GM12878 (cell line): ENCODE data around the gene CMSS1. TPM values are rescaled to one million over a fixed set of nuclear protein-coding genes. Genes with fewer than 3 reads are reported as not detected.

Experiments
- ATAC-seq: fragments of 200-7000 bp; cut with Tn5 transposase; 3 replicates; pipeline ENCODE4 v1.9.1; 2020; ENCODE audit warnings: mild to moderate bottlenecking, moderate library complexity
- BruUV-seq: library from RNA; stranded (reverse); fragments of 400-500 nt; replicated peaks from 2 replicates; lab custom pipeline; 2021; lab: Mats Ljungman, UMichigan
- CTCF ChIA-PET: fragments of 300-600 bp; sonication (Branson Sonifier 250); formaldehyde crosslinking; extraction: SDS; loops from one replicate; lab custom pipeline; 2021; ENCODE audit warnings: inconsistent platforms; lab: Yijun Ruan, JAX
- POLR2A ChIA-PET: fragments of 350-600 bp; formaldehyde crosslinking; extraction: SDS; loops from one replicate; lab custom pipeline; 2021; ENCODE audit warnings: inconsistent platforms; lab: Charles Lee
- RAD21 ChIA-PET: fragments of 300-600 bp; sonication (Branson Sonifier 250); formaldehyde crosslinking; loops from one replicate; lab custom pipeline; 2023; ENCODE audit warnings: antibody characterized with exemption; ENCODE audit not compliant: unreplicated experiment; lab: Charles Lee
- SMC1A ChIA-PET: fragments of 300-600 bp; sonication (Branson Sonifier 250); formaldehyde crosslinking; loops from one replicate; lab custom pipeline; 2023; ENCODE audit not compliant: unreplicated experiment, uncharacterized antibody; lab: Charles Lee
- DNase-seq: peaks from one replicate; pipeline ENCODE4 v3.0.0-alpha.2; 2011; ENCODE audit warnings: low read depth, low spot score
- FAIRE-seq: peaks from 3 replicates; lab custom pipeline; 2011; peaks lifted over from hg19 to GRCh38; lab: Jason Lieb, UNC
- H2AFZ ChIP-seq: 2 replicates; pipeline ENCODE4 v1.6.0; 2011; ENCODE audit warnings: low read depth, low read length, control low read depth; ENCODE audit not compliant: control insufficient read depth
- H3K27ac ChIP-seq: 2 replicates; pipeline ENCODE4 v1.5.1; 2011; ENCODE audit warnings: control low read depth; ENCODE audit not compliant: control insufficient read depth, insufficient read depth
- H3K27me3 ChIP-seq, 2 experiments: replicated peaks in 1 of 2; 2 replicates each; pipeline versions ENCODE4 v1.6.0 to v1.6.1; 2011; ENCODE audit warnings: low read length in 1 of 2; ENCODE audit not compliant: control insufficient read depth in 2 of 2, insufficient read depth in 2 of 2
- H3K36me3 ChIP-seq, 2 experiments: 2 replicates each; pipeline ENCODE4 v1.5.1; 2011; ENCODE audit warnings: low read length in 1 of 2; ENCODE audit not compliant: control insufficient read depth in 2 of 2, insufficient read depth in 2 of 2
- H3K4me1 ChIP-seq: 2 replicates; pipeline ENCODE4 v1.6.1; 2011; ENCODE audit warnings: mild to moderate bottlenecking, low read length, moderate library complexity, mixed read lengths; ENCODE audit not compliant: control insufficient read depth, insufficient read depth
- H3K4me2 ChIP-seq: 2 replicates; pipeline ENCODE4 v1.6.0; 2011; ENCODE audit warnings: control low read depth; ENCODE audit not compliant: control insufficient read depth, insufficient read depth
- H3K4me3 ChIP-seq: fragments of 200-600 bp; sonication (generic); 2 replicates; pipeline ENCODE4 v1.5.1; 2016
- H3K79me2 ChIP-seq: 2 replicates; pipeline ENCODE4 v1.6.0; 2011; ENCODE audit warnings: low read length; ENCODE audit not compliant: control insufficient read depth, insufficient read depth
- H3K9ac ChIP-seq: 2 replicates; pipeline ENCODE4 v1.8.0; 2011; ENCODE audit warnings: low read length, control low read depth, mixed read lengths; ENCODE audit not compliant: control insufficient read depth, insufficient read depth
- H3K9me3 ChIP-seq: replicated peaks from 3 replicates; pipeline ENCODE4 v1.5.1; 2011; ENCODE audit warnings: mild to moderate bottlenecking, low read length; ENCODE audit not compliant: control insufficient read depth, insufficient read depth
- H4K20me1 ChIP-seq: 2 replicates; pipeline ENCODE4 v1.6.0; 2011; ENCODE audit not compliant: control insufficient read depth, insufficient read depth
- E2F4 ChIP-seq: IDR thresholded peaks from 2 replicates; pipeline ENCODE4 v1.6.1; 2012; ENCODE audit warnings: low read depth, low read length, improper control_type of control experiment
- IKZF2 ChIP-seq, 2 experiments: fragments of 450-650 bp; IDR thresholded peaks; 2 replicates each; pipeline ENCODE4 v1.6.1; 2017; ENCODE audit warnings: mild to moderate bottlenecking in 2 of 2, moderate library complexity in 2 of 2
- IRF5 ChIP-seq: fragments of 450-650 bp; IDR thresholded peaks from 2 replicates; pipeline ENCODE4 v1.6.1; 2017; ENCODE audit warnings: borderline replicate concordance
- NFIC ChIP-seq: IDR thresholded peaks from 2 replicates; pipeline ENCODE4 v1.6.1; 2012; ENCODE audit warnings: low read depth, mild to moderate bottlenecking, inconsistent platforms, low read length, moderate library complexity
- RBBP5 ChIP-seq: fragments of 200-600 bp; sonication (generic); conservative IDR thresholded peaks from 2 replicates; pipeline ENCODE4 v1.6.1; 2016
- SMARCA5 ChIP-seq: fragments of 450-650 bp; IDR thresholded peaks from 2 replicates; pipeline ENCODE4 v1.6.1; 2017; ENCODE audit warnings: mild to moderate bottlenecking
- STAT1 ChIP-seq: fragments of 450-650 bp; conservative IDR thresholded peaks from 2 replicates; pipeline ENCODE4 v1.6.1; 2014; ENCODE audit warnings: antibody characterized with exemption, mild to moderate bottlenecking
- WRNIP1 ChIP-seq: IDR thresholded peaks from 2 replicates; pipeline ENCODE4 v1.6.1; 2011; ENCODE audit warnings: low read depth, low read length, improper control_type of control experiment, borderline replicate concordance
- ZNF622 ChIP-seq: fragments of 450-650 bp; IDR thresholded peaks from 2 replicates; pipeline ENCODE4 v1.6.1; 2017; ENCODE audit warnings: mild to moderate bottlenecking, inconsistent platforms
- in situ Hi-C: fragments of 300-500 bp; cut with MboI; formaldehyde crosslinking; loops from 9 replicates; pipeline ENCODE4 v1.14.3; 2018; ENCODE audit warnings: mixed read lengths
- intact Hi-C: fragments of 100-400 bp; cut with micrococcal nuclease; formaldehyde crosslinking; loops from one replicate; pipeline ENCODE4 v1.14.2; 2022; ENCODE audit not compliant: unreplicated experiment
- polyA plus RNA-seq, 11 experiments: library from polyadenylated mRNA; depleted of rRNA in 4 of 11; unstranded in 6 of 11; stranded (reverse) in 5 of 11; fragments of >200 nt; fragmentation: Nextera tagmentation in 4 of 11; fragmentation: Illumina TruSeq in 1 of 11; extraction: Ambion mirVana in 4 of 11; extraction: Trizol in 1 of 11; gene quantifications; 1 replicate in 1 of 11; 2 replicates in 10 of 11; pipeline versions ENCODE4 v1.2.1 to v1.2.3, GENCODE V29; 2011 to 2016; ENCODE audit warnings: inconsistent platforms in 2 of 11, missing spikeins in 2 of 11, low read depth in 1 of 11
- total RNA-seq, 4 experiments: library from RNA; depleted of rRNA in 3 of 4; stranded (reverse); fragments of >200 nt in 3 of 4; fragmentation: Illumina TruSeq in 1 of 4; extraction: Trizol in 1 of 4; gene quantifications; 2 replicates each; pipeline versions ENCODE4 v1.2.1 to v1.2.3, GENCODE V29; 2013 to 2021
- TF ChIP-seq, protein P1 (sequence below): IDR thresholded peaks from 2 replicates; pipeline ENCODE4 v1.6.1; 2012; ENCODE audit warnings: improper control_type of control experiment, low read depth, low read length; ENCODE audit not compliant: insufficient replicate concordance
- TF ChIP-seq, protein P2 (sequence below): fragments of 450-650 bp; IDR thresholded peaks from 2 replicates; pipeline ENCODE4 v1.6.1; 2014; ENCODE audit warnings: mild to moderate bottlenecking
- TF ChIP-seq, protein P3 (sequence below): fragments of 450-650 bp; IDR thresholded peaks from 2 replicates; pipeline ENCODE4 v1.6.1; 2017; ENCODE audit warnings: antibody characterized with exemption, mild to moderate bottlenecking, moderate library complexity

The CMSS1 gene
- total and polyA plus RNA-seq, 10 of the 15 experiments (the other 5 are each of a cell fraction or from before 2014, with no cell fraction given), result 31.0 to 118 (median 70.1) TPM

DNA sequence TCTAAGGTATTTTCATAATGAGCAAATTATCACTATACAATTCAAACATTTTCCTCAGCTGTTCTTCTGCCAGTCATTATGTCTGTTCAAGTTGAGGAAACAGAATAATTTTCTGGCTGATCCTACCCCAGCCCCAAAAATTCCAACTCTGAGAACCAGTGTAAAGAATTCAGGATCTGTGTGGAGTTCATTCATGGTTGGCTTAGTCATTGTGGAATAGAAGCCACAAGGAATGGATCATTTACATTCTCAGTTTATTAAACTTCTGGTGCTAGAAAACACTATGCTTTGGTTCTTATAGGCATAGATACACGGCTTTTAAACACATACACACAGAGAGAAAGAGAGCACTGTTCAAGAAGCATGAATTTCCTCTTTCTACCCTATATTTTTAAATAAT is 134.6 kb downstream of the CMSS1 start (continued):
- TF ChIP-seq, protein P1, sequence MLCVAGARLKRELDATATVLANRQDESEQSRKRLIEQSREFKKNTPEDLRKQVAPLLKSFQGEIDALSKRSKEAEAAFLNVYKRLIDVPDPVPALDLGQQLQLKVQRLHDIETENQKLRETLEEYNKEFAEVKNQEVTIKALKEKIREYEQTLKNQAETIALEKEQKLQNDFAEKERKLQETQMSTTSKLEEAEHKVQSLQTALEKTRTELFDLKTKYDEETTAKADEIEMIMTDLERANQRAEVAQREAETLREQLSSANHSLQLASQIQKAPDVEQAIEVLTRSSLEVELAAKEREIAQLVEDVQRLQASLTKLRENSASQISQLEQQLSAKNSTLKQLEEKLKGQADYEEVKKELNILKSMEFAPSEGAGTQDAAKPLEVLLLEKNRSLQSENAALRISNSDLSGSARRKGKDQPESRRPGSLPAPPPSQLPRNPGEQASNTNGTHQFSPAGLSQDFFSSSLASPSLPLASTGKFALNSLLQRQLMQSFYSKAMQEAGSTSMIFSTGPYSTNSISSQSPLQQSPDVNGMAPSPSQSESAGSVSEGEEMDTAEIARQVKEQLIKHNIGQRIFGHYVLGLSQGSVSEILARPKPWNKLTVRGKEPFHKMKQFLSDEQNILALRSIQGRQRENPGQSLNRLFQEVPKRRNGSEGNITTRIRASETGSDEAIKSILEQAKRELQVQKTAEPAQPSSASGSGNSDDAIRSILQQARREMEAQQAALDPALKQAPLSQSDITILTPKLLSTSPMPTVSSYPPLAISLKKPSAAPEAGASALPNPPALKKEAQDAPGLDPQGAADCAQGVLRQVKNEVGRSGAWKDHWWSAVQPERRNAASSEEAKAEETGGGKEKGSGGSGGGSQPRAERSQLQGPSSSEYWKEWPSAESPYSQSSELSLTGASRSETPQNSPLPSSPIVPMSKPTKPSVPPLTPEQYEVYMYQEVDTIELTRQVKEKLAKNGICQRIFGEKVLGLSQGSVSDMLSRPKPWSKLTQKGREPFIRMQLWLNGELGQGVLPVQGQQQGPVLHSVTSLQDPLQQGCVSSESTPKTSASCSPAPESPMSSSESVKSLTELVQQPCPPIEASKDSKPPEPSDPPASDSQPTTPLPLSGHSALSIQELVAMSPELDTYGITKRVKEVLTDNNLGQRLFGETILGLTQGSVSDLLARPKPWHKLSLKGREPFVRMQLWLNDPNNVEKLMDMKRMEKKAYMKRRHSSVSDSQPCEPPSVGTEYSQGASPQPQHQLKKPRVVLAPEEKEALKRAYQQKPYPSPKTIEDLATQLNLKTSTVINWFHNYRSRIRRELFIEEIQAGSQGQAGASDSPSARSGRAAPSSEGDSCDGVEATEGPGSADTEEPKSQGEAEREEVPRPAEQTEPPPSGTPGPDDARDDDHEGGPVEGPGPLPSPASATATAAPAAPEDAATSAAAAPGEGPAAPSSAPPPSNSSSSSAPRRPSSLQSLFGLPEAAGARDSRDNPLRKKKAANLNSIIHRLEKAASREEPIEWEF, result no peak
- TF ChIP-seq RBBP5, result no peak
- no peak for TF ChIP-seq SMARCA5
- TF ChIP-seq, protein P2, sequence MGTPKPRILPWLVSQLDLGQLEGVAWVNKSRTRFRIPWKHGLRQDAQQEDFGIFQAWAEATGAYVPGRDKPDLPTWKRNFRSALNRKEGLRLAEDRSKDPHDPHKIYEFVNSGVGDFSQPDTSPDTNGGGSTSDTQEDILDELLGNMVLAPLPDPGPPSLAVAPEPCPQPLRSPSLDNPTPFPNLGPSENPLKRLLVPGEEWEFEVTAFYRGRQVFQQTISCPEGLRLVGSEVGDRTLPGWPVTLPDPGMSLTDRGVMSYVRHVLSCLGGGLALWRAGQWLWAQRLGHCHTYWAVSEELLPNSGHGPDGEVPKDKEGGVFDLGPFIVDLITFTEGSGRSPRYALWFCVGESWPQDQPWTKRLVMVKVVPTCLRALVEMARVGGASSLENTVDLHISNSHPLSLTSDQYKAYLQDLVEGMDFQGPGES, result no peak

GRCh38 chr3:99953596-99953995 is 135.9 kb downstream of the CMSS1 start:
- CTCF ChIA-PET, result interaction anchor here (1.4 kb wide), 1 partner anchor 12 kb away, joined by 3 read pairs; no protein-coding TSS in a partner anchor
- no peak overlapping the region for H3K27ac ChIP-seq
- in situ Hi-C loops, result no loop called here
- no peak overlapping the region for H3K9ac ChIP-seq
- H4K20me1 ChIP-seq, result no peaks in the 10 kb centered on the region
- no peaks in the 10 kb centered on the region for H3K4me1 ChIP-seq
- H3K4me3 ChIP-seq, result no peak overlapping the region
- no peak overlapping the region for H2AFZ ChIP-seq
- no peak overlapping the region for H3K4me2 ChIP-seq
- H3K9me3 ChIP-seq, result no peaks in the 10 kb centered on the region
- FAIRE-seq (no peak), ATAC-seq (no peak), DNase-seq (no peak)
- no TSS peak for BruUV-seq
- no peaks in the 10 kb centered on the region for H3K27me3 ChIP-seq
- intact Hi-C loops, result no loop called here
- RAD21 ChIA-PET, result no interaction called here
- POLR2A ChIA-PET, result no interaction called here
- SMC1A ChIA-PET, result interaction anchor here (1.8 to 2.4 kb wide), 3 partner anchors 15 to 110 kb away, joined by 3 to 9 read pairs (median 4); no protein-coding TSS in a partner anchor
- no peaks in the 10 kb centered on the region for H3K36me3 ChIP-seq
- no peaks in the 10 kb centered on the region for H3K79me2 ChIP-seq
- TF ChIP-seq IKZF2 (IDR thresholded peaks at IDR 0.05), result no peak
- TF ChIP-seq E2F4, result no peak
- no peak for TF ChIP-seq IRF5
- TF ChIP-seq WRNIP1, result no peak
- TF ChIP-seq, protein P3, sequence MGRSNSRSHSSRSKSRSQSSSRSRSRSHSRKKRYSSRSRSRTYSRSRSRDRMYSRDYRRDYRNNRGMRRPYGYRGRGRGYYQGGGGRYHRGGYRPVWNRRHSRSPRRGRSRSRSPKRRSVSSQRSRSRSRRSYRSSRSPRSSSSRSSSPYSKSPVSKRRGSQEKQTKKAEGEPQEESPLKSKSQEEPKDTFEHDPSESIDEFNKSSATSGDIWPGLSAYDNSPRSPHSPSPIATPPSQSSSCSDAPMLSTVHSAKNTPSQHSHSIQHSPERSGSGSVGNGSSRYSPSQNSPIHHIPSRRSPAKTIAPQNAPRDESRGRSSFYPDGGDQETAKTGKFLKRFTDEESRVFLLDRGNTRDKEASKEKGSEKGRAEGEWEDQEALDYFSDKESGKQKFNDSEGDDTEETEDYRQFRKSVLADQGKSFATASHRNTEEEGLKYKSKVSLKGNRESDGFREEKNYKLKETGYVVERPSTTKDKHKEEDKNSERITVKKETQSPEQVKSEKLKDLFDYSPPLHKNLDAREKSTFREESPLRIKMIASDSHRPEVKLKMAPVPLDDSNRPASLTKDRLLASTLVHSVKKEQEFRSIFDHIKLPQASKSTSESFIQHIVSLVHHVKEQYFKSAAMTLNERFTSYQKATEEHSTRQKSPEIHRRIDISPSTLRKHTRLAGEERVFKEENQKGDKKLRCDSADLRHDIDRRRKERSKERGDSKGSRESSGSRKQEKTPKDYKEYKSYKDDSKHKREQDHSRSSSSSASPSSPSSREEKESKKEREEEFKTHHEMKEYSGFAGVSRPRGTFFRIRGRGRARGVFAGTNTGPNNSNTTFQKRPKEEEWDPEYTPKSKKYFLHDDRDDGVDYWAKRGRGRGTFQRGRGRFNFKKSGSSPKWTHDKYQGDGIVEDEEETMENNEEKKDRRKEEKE, result no peak
- no peak for TF ChIP-seq NFIC
- no peak for TF ChIP-seq STAT1
- no peak for TF ChIP-seq ZNF622
